Smooth muscle cell (in vitro differentiated cells): ENCODE data around the gene ARHGAP29. TPM values are rescaled to one million over a fixed set of nuclear protein-coding genes. Genes with fewer than 3 reads are reported as not detected.

Experiments
- DNase-seq: peaks from one replicate; lab custom pipeline; 2025; ENCODE audit not compliant: unreplicated experiment; lab: John Stamatoyannopoulos, UW
- H2AFZ ChIP-seq: fragments of 200-600 bp; sonication (generic); 2 replicates; pipeline ENCODE4 v1.6.0; 2016; ENCODE audit warnings: antibody characterized with exemption, low read depth, mild to moderate bottlenecking
- H3F3A ChIP-seq: fragments of 200-600 bp; sonication (generic); 2 replicates; pipeline ENCODE4 v1.6.0; 2017; ENCODE audit warnings: antibody characterized with exemption, low read depth
- H3K27ac ChIP-seq: fragments of 200-600 bp; sonication (generic); 2 replicates; pipeline ENCODE4 v1.5.1; 2016; ENCODE audit warnings: low read depth, mild to moderate bottlenecking
- H3K27me3 ChIP-seq: fragments of 200-600 bp; sonication (generic); 2 replicates; pipeline ENCODE4 v1.6.1; 2016; ENCODE audit warnings: low read depth, mild to moderate bottlenecking
- H3K36me3 ChIP-seq: fragments of 200-600 bp; sonication (generic); 2 replicates; pipeline ENCODE4 v1.5.1; 2016; ENCODE audit warnings: low read depth
- H3K4me1 ChIP-seq: fragments of 200-600 bp; sonication (generic); 2 replicates; pipeline ENCODE4 v1.5.1; 2016; ENCODE audit warnings: low read depth
- H3K4me2 ChIP-seq: fragments of 200-600 bp; sonication (generic); 2 replicates; pipeline ENCODE4 v1.6.0; 2016; ENCODE audit warnings: mild to moderate bottlenecking
- H3K4me3 ChIP-seq: fragments of 200-600 bp; sonication (generic); 2 replicates; pipeline ENCODE4 v1.5.1; 2016; ENCODE audit warnings: mild to moderate bottlenecking
- H3K79me2 ChIP-seq: fragments of 200-600 bp; sonication (generic); 2 replicates; pipeline ENCODE4 v1.6.0; 2016; ENCODE audit warnings: low read depth, mild to moderate bottlenecking
- H3K9ac ChIP-seq: fragments of 200-600 bp; sonication (generic); 2 replicates; pipeline ENCODE4 v1.6.0; 2016; ENCODE audit warnings: low read depth
- H3K9me3 ChIP-seq: fragments of 200-600 bp; sonication (generic); replicated peaks from 2 replicates; pipeline ENCODE4 v1.5.1; 2016; ENCODE audit warnings: low read depth
- H4K20me1 ChIP-seq: fragments of 200-600 bp; sonication (generic); 2 replicates; pipeline ENCODE4 v1.6.0; 2016; ENCODE audit warnings: low read depth
- WGBS: methylation state at CpG from one replicate; pipeline ENCODE4 v1.1.7; 2016; ENCODE audit warnings: low lambda C conversion rate; 5-methylcytosine and 5-hydroxymethylcytosine counted together
- polyA plus RNA-seq: library from polyadenylated mRNA; unstranded; fragments of >200 nt; fragmentation: Nextera tagmentation; extraction: Ambion mirVana; gene quantifications from 2 replicates; pipeline ENCODE4 v1.2.1, GENCODE V29; 2016
- total RNA-seq: library from RNA; depleted of rRNA; stranded (reverse); fragments of >200 nt; gene quantifications from 2 replicates; pipeline ENCODE4 v1.2.3, GENCODE V29; 2014
- TF ChIP-seq, protein P1 (sequence below): fragments of 200-600 bp; sonication (generic); IDR thresholded peaks from 2 replicates; pipeline ENCODE4 v1.5.1; 2017; ENCODE audit warnings: borderline replicate concordance, mild to moderate bottlenecking, antibody characterized with exemption; ENCODE audit not compliant: insufficient read depth, poor library complexity, severe bottlenecking

The ARHGAP29 gene
- total and polyA plus RNA-seq, 2 experiments from 2014 or later, result 8.0 to 39.9 TPM

DNA sequence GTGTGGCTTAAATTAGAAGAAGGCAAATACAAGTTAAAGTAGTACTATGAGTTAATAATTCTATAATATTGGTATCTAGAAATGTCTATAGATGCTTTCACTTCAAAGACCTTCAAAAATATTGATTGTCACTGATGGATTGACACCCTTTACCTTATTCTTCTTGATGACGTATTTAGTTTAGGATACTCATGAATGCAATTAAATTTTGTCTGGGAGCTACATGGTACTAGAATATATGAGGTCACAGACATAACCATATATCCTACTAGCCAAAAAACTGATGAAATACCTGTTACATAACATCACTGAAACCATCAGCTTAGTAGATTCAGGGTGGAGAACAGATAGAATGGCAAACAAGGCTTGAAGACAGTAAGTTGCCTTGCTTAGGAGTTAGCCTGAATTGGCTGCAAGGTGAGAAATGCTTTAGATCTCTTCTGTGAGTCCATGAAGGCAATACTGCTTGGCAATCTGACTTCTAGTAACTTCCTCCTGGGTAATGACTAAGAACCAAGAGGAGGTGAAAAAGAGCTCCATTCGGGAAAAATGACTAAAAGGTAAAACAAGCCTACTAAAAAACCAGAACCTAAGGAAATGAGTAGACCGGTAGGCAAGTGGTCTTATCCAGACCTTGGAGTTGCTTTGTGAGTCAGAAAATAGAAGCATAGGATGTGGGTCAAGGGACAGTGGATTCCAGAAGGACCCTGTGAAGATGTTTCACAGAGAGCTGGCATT lies 16.9 kb upstream of the ARHGAP29 start:
- Histone ChIP-seq H4K20me1 (no peaks in the 10 kb centered on the region), H3K4me2 (no peak overlapping the region), H3F3A (peaks cover 8% of the 10 kb centered on the region), H3K79me2 (no peaks in the 10 kb centered on the region), H3K9ac (no peak overlapping the region), H3K4me1 (no peaks in the 10 kb centered on the region), H2AFZ (no peak overlapping the region), H3K36me3 (no peaks in the 10 kb centered on the region), H3K27me3 (no peaks in the 10 kb centered on the region), H3K4me3 (no peak overlapping the region), H3K27ac (no peak overlapping the region), H3K9me3 (no peaks in the 10 kb centered on the region)
- 77% methylated on average over 3 of the region's 3 CpGs for WGBS
- TF ChIP-seq, protein P1, sequence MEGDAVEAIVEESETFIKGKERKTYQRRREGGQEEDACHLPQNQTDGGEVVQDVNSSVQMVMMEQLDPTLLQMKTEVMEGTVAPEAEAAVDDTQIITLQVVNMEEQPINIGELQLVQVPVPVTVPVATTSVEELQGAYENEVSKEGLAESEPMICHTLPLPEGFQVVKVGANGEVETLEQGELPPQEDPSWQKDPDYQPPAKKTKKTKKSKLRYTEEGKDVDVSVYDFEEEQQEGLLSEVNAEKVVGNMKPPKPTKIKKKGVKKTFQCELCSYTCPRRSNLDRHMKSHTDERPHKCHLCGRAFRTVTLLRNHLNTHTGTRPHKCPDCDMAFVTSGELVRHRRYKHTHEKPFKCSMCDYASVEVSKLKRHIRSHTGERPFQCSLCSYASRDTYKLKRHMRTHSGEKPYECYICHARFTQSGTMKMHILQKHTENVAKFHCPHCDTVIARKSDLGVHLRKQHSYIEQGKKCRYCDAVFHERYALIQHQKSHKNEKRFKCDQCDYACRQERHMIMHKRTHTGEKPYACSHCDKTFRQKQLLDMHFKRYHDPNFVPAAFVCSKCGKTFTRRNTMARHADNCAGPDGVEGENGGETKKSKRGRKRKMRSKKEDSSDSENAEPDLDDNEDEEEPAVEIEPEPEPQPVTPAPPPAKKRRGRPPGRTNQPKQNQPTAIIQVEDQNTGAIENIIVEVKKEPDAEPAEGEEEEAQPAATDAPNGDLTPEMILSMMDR, result no peak
- no peak for DNase-seq

DNA sequence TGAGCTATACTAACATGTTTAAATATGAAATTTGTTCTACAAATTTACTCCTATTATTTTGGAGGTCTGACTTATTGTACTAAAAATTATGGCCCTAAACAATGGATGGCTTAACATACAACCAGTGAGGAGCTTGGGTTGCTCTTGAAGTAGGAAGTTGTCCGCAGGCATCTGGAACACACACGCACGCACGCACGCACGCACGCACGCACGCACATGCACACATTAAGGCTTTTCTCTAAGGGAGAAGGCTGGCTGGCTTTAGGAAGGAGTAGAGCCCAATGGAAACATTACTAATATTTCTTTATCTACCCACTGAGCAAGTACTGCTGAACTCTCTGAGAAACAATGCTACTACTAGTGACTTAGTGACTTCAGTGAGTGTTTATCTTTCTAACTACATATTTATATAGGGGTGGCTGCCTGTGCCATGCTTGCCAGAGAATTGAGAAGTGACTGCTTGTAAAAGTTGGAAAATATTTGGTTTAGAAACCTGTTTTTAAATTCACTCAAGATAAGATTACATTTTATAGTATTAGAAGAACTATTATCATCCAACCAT lies 16.2 kb upstream of the ARHGAP29 start:
- no peak for DNase-seq
- H3K36me3 ChIP-seq, result no peaks in the 10 kb centered on the region
- H3K9ac ChIP-seq, result no peak overlapping the region
- H2AFZ ChIP-seq, result no peak overlapping the region
- no peaks in the 10 kb centered on the region for H3K9me3 ChIP-seq
- H3K4me1 ChIP-seq, result no peaks in the 10 kb centered on the region
- no peaks in the 10 kb centered on the region for H3K79me2 ChIP-seq
- WGBS, result 93% methylated on average over 9 of the region's 9 CpGs
- H3F3A ChIP-seq, result peaks cover 3% of the 10 kb centered on the region
- H3K4me2 ChIP-seq, result no peak overlapping the region
- H3K4me3 ChIP-seq, result no peak overlapping the region
- TF ChIP-seq, protein P1, result no peak
- no peaks in the 10 kb centered on the region for H3K27me3 ChIP-seq
- no peaks in the 10 kb centered on the region for H4K20me1 ChIP-seq
- H3K27ac ChIP-seq, result no peak overlapping the region

- TF ChIP-seq, protein P1, result no peak
- H4K20me1 ChIP-seq, result no peaks in the 10 kb centered on the region
- no peaks in the 10 kb centered on the region for H3K36me3 ChIP-seq
- H3K9me3 ChIP-seq, result no peaks in the 10 kb centered on the region
- H3K4me1 ChIP-seq, result peaks cover 3% of the 10 kb centered on the region
- H2AFZ ChIP-seq, result no peak overlapping the region
- no peaks in the 10 kb centered on the region for H3K27me3 ChIP-seq
- H3K79me2 ChIP-seq, result no peaks in the 10 kb centered on the region
- no peak for DNase-seq
- H3K27ac ChIP-seq, result no peak overlapping the region
- H3F3A ChIP-seq, result no peaks in the 10 kb centered on the region
- 68% methylated on average over 3 of the region's 3 CpGs for WGBS
- H3K9ac ChIP-seq, result no peak overlapping the region
- H3K4me3 ChIP-seq, result no peak overlapping the region
- no peak overlapping the region for H3K4me2 ChIP-seq
Observed at GRCh38 chr1:94250341-94250740, 13.0 kb upstream of the ARHGAP29 start.
